HUES48 (cell line): ENCODE data around the gene LNPEP.

Experiments
- H3K27ac ChIP-seq: one replicate; pipeline ENCODE4 v1.7.0; 2013; ENCODE audit warnings: low read depth, low read length, inconsistent platforms
- H3K27me3 ChIP-seq: 2 replicates; pipeline ENCODE4 v1.6.1; 2013; ENCODE audit warnings: mild to moderate bottlenecking, low read length; ENCODE audit not compliant: control insufficient read depth, insufficient read depth
- H3K36me3 ChIP-seq: 2 replicates; pipeline ENCODE4 v1.6.1; 2013; ENCODE audit warnings: low read length; ENCODE audit not compliant: control insufficient read depth, insufficient read depth
- H3K4me1 ChIP-seq: 2 replicates; pipeline ENCODE4 v1.6.1; 2013; ENCODE audit warnings: mild to moderate bottlenecking, low read length; ENCODE audit not compliant: control insufficient read depth, insufficient read depth
- H3K4me3 ChIP-seq: 2 replicates; pipeline ENCODE4 v1.5.1; 2013; ENCODE audit warnings: mild to moderate bottlenecking, low read depth, low read length
- H3K9ac ChIP-seq: 2 replicates; pipeline ENCODE4 v1.6.1; 2013; ENCODE audit warnings: mild to moderate bottlenecking, low read depth, low read length, moderate library complexity
- H3K9me3 ChIP-seq: 2 replicates; pipeline ENCODE4 v1.6.1; 2013; ENCODE audit warnings: low read length; ENCODE audit not compliant: control insufficient read depth, insufficient read depth

LNPEP gene

GRCh38 chr5:96942911-96943310, 7.0 kb downstream of the LNPEP start:
- Histone ChIP-seq H3K9ac (no peak overlapping the region), H3K9me3 (no peaks in the 10 kb centered on the region), H3K4me1 (no peaks in the 10 kb centered on the region), H3K36me3 (no peaks in the 10 kb centered on the region), H3K27me3 (peaks cover 2% of the 10 kb centered on the region; the same call in 1 of the 2 replicates), H3K4me3 (no peak overlapping the region), H3K27ac (no peak overlapping the region)

- Histone ChIP-seq H3K27me3 (no peaks in the 10 kb centered on the region), H3K4me1 (no peaks in the 10 kb centered on the region), H3K27ac (no peak overlapping the region), H3K9me3 (no peaks in the 10 kb centered on the region; the same call in 1 of the 2 replicates), H3K36me3 (no peaks in the 10 kb centered on the region), H3K4me3 (no peak overlapping the region), H3K9ac (no peak overlapping the region)
These were observed 7.9 kb downstream of the LNPEP start for GRCh38 chr5:96943799-96944198.

GRCh38 chr5:96945144-96945897, 9.4 kb downstream of the LNPEP start:
- no peak overlapping the region for H3K9ac ChIP-seq
- H3K9me3 ChIP-seq = no peaks in the 10 kb centered on the region; the same call in 1 of the 2 replicates
- no peaks in the 10 kb centered on the region for H3K36me3 ChIP-seq
- H3K4me3 ChIP-seq = no peak overlapping the region
- no peaks in the 10 kb centered on the region for H3K27me3 ChIP-seq
- H3K27ac ChIP-seq = no peak overlapping the region
- no peaks in the 10 kb centered on the region for H3K4me1 ChIP-seq

GRCh38 chr5:96946381-96946780, 10.5 kb downstream of the LNPEP start:
- 0 out of 2 replicates have a peak, but pooled peaks cover 5% of the 10 kb centered on the region for H3K4me1 ChIP-seq
- H3K9me3 ChIP-seq = no peaks in the 10 kb centered on the region; the same call in 1 of the 2 replicates
- H3K27ac ChIP-seq = no peak overlapping the region
- no peak overlapping the region for H3K9ac ChIP-seq
- H3K27me3 ChIP-seq = no peaks in the 10 kb centered on the region
- H3K4me3 ChIP-seq = no peak overlapping the region
- H3K36me3 ChIP-seq = no peaks in the 10 kb centered on the region

- H3K4me3 ChIP-seq = no peak overlapping the region
- H3K27me3 ChIP-seq = no peaks in the 10 kb centered on the region
- no peaks in the 10 kb centered on the region; the same call in 1 of the 2 replicates for H3K9me3 ChIP-seq
- H3K36me3 ChIP-seq = no peaks in the 10 kb centered on the region
- peaks cover 5% of the 10 kb centered on the region; the same call in 1 of the 2 replicates for H3K4me1 ChIP-seq
- H3K27ac ChIP-seq = no peak overlapping the region
- no peak overlapping the region for H3K9ac ChIP-seq
These were observed 16.4 kb downstream of the LNPEP start for GRCh38 chr5:96952118-96952750.

- Histone ChIP-seq H3K9me3 (no peaks in the 10 kb centered on the region; the same call in 1 of the 2 replicates), H3K4me1 (peaks cover 5% of the 10 kb centered on the region; the same call in 1 of the 2 replicates), H3K27ac (no peak overlapping the region), H3K9ac (no peak overlapping the region), H3K36me3 (no peaks in the 10 kb centered on the region), H3K4me3 (no peak overlapping the region), H3K27me3 (no peaks in the 10 kb centered on the region)
These were observed 17.3 kb downstream of the LNPEP start for GRCh38 chr5:96952974-96953730.

GRCh38 chr5:96957254-96958049, 21.6 kb downstream of the LNPEP start:
- Histone ChIP-seq H3K4me3 (no peak overlapping the region), H3K27ac (no peak overlapping the region), H3K36me3 (no peaks in the 10 kb centered on the region)

GRCh38 chr5:96958977-96959376, 23.1 kb downstream of the LNPEP start:
- Histone ChIP-seq H3K27ac (no peak overlapping the region), H3K9ac (no peak overlapping the region), H3K4me1 (no peaks in the 10 kb centered on the region), H3K27me3 (no peaks in the 10 kb centered on the region), H3K36me3 (no peaks in the 10 kb centered on the region), H3K4me3 (no peak overlapping the region), H3K9me3 (no peaks in the 10 kb centered on the region)

More at GRCh38 chr5:96957254-96958049, 21.6 kb downstream of the LNPEP start:
- Histone ChIP-seq H3K4me1 (no peaks in the 10 kb centered on the region), H3K27me3 (no peaks in the 10 kb centered on the region), H3K9ac (no peak overlapping the region), H3K9me3 (no peaks in the 10 kb centered on the region)

- no peak overlapping the region for H3K9ac ChIP-seq
- peaks cover 4% of the 10 kb centered on the region; the same call in 1 of the 2 replicates for H3K4me1 ChIP-seq
- H3K27me3 ChIP-seq = no peaks in the 10 kb centered on the region
- H3K27ac ChIP-seq = no peak overlapping the region
- no peaks in the 10 kb centered on the region for H3K36me3 ChIP-seq
- H3K4me3 ChIP-seq = no peak overlapping the region
- H3K9me3 ChIP-seq = no peaks in the 10 kb centered on the region
These were observed 25.2 kb downstream of the LNPEP start for GRCh38 chr5:96961053-96961452.

- H3K9me3 ChIP-seq = no peaks in the 10 kb centered on the region
- H3K36me3 ChIP-seq = no peaks in the 10 kb centered on the region
- H3K9ac ChIP-seq = no peak overlapping the region
- peaks cover 4% of the 10 kb centered on the region; the same call in 1 of the 2 replicates for H3K4me1 ChIP-seq
- no peaks in the 10 kb centered on the region for H3K27me3 ChIP-seq
- H3K27ac ChIP-seq = no peak overlapping the region
- H3K4me3 ChIP-seq = no peak overlapping the region
These were observed 26.7 kb downstream of the LNPEP start for GRCh38 chr5:96962540-96962991.
